SK-N-SH treated with all-trans-retinoic acid at 6 μM for 48 hours (cell line): ENCODE measurements around the gene RERE.

Experiments
- ARNTL ChIP-seq: fragments of 450-650 bp; formaldehyde crosslinking; IDR thresholded peaks from 2 replicates; pipeline ENCODE4 v1.5.0; 2020; ENCODE audit warnings: low read depth, mild to moderate bottlenecking, moderate library complexity, borderline replicate concordance
- TF ChIP-seq, protein P1 (sequence below): fragments of 250-450 bp; sonication (Bioruptor Pico); IDR thresholded peaks from 2 replicates; pipeline ENCODE4 v1.8.0; 2020; ENCODE audit warnings: mild to moderate bottlenecking, moderate library complexity, borderline replicate concordance

DNA sequence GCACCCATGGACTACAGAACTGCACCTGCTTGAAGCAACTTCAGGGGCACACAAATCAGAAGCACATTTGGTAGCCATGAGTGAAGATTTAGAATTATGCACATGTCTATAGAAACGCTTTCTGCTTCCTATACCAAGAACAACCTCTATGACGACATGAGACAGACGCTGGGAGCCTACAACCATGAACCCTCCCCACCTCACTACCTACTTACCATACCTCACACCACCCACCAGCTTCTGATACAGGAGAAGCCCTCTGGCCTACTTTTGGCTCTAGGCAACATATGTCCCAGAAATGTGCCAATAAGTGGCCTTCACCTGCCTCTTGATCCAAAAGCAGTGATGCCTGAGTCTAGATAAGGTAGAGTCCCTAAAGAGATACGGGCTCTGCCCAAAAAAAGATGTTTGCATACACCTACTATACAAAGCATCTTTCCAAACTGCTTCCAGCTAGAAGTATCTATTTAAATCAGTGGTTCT is 441.0 kb downstream of the RERE start:
- TF ChIP-seq, protein P1, sequence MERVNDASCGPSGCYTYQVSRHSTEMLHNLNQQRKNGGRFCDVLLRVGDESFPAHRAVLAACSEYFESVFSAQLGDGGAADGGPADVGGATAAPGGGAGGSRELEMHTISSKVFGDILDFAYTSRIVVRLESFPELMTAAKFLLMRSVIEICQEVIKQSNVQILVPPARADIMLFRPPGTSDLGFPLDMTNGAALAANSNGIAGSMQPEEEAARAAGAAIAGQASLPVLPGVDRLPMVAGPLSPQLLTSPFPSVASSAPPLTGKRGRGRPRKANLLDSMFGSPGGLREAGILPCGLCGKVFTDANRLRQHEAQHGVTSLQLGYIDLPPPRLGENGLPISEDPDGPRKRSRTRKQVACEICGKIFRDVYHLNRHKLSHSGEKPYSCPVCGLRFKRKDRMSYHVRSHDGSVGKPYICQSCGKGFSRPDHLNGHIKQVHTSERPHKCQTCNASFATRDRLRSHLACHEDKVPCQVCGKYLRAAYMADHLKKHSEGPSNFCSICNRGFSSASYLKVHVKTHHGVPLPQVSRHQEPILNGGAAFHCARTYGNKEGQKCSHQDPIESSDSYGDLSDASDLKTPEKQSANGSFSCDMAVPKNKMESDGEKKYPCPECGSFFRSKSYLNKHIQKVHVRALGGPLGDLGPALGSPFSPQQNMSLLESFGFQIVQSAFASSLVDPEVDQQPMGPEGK (CRISPR knock-in tag): no peak
- TF ChIP-seq ARNTL (CRISPR knock-in tag): no peak
